Hepatocyte (in vitro differentiated cells): ENCODE results near the gene SLC36A4. TPM values are rescaled to one million over a fixed set of nuclear protein-coding genes. Genes with fewer than 3 reads are reported as not detected.

Experiments
- DNase-seq: peaks from one replicate; pipeline ENCODE4 v3.0.0-alpha.2; 2016; ENCODE audit warnings: low spot score
- H2AFZ ChIP-seq: fragments of 200-600 bp; sonication (generic); 2 replicates; pipeline ENCODE4 v1.6.0; 2016; ENCODE audit warnings: antibody characterized with exemption, mild to moderate bottlenecking
- H3K27ac ChIP-seq: fragments of 200-600 bp; sonication (generic); 2 replicates; pipeline ENCODE4 v1.5.1; 2016; ENCODE audit warnings: mild to moderate bottlenecking
- H3K27me3 ChIP-seq: fragments of 200-600 bp; sonication (generic); 2 replicates; pipeline ENCODE4 v1.6.1; 2016
- H3K36me3 ChIP-seq: fragments of 200-600 bp; sonication (generic); replicated peaks from 2 replicates; pipeline ENCODE4 v1.5.1; 2016; ENCODE audit warnings: low read depth; ENCODE audit not compliant: insufficient read depth
- H3K4me1 ChIP-seq: fragments of 200-600 bp; sonication (generic); 2 replicates; pipeline ENCODE4 v1.5.1; 2016; ENCODE audit warnings: mild to moderate bottlenecking, moderate library complexity; ENCODE audit not compliant: insufficient read depth
- H3K4me2 ChIP-seq: fragments of 200-600 bp; sonication (generic); 2 replicates; pipeline ENCODE4 v1.6.0; 2016
- H3K4me3 ChIP-seq: fragments of 200-600 bp; sonication (generic); 2 replicates; pipeline ENCODE4 v1.5.1; 2016; ENCODE audit warnings: mild to moderate bottlenecking
- H3K79me2 ChIP-seq: fragments of 200-600 bp; sonication (generic); 2 replicates; pipeline ENCODE4 v1.6.0; 2017; ENCODE audit warnings: mild to moderate bottlenecking
- H3K9me2 ChIP-seq: fragments of 200-600 bp; sonication (generic); replicated peaks from 2 replicates; pipeline ENCODE4 v1.6.0; 2017; ENCODE audit warnings: mild to moderate bottlenecking; ENCODE audit not compliant: insufficient read depth
- H3K9me3 ChIP-seq: fragments of 200-600 bp; sonication (generic); 2 replicates; pipeline ENCODE4 v1.5.1; 2016; ENCODE audit warnings: low read depth, mild to moderate bottlenecking
- H4K20me1 ChIP-seq: fragments of 200-600 bp; sonication (generic); 2 replicates; pipeline ENCODE4 v1.6.0; 2016; ENCODE audit warnings: mild to moderate bottlenecking; ENCODE audit not compliant: insufficient read depth, poor library complexity, severe bottlenecking
- EZH2 ChIP-seq: fragments of 200-600 bp; sonication (generic); IDR thresholded peaks from 2 replicates; pipeline ENCODE4 v1.6.1; 2016; ENCODE audit warnings: antibody characterized with exemption, mild to moderate bottlenecking, borderline replicate concordance
- EZH2phosphoT487 ChIP-seq: fragments of 200-600 bp; sonication (generic); IDR thresholded peaks from one replicate; pipeline ENCODE4 v1.6.1; 2018; ENCODE audit warnings: antibody characterized with exemption, mild to moderate bottlenecking, low read depth, moderate library complexity; ENCODE audit not compliant: unreplicated experiment, severe bottlenecking
- WGBS: methylation state at CpG from one replicate; pipeline ENCODE4 v1.1.6; 2016; ENCODE audit warnings: low lambda C conversion rate; ENCODE audit errors: missing lambda C conversion rate; 5-methylcytosine and 5-hydroxymethylcytosine counted together
- polyA plus RNA-seq: library from polyadenylated mRNA; unstranded; fragments of >200 nt; fragmentation: Nextera tagmentation; extraction: Ambion mirVana; gene quantifications from 2 replicates; pipeline ENCODE4 v1.2.1, GENCODE V29; 2016
- total RNA-seq: library from RNA; depleted of rRNA; stranded (reverse); fragments of >200 nt; gene quantifications from 2 replicates; pipeline ENCODE4 v1.2.3, GENCODE V29; 2014
- TF ChIP-seq, protein P1 (sequence below): fragments of 200-600 bp; sonication (generic); IDR thresholded peaks from 2 replicates; pipeline ENCODE4 v1.5.1; 2016; ENCODE audit warnings: antibody characterized with exemption, mild to moderate bottlenecking; ENCODE audit not compliant: poor library complexity

The SLC36A4 gene
- total and polyA plus RNA-seq, 2 experiments from 2014 or later, result 17.6 to 18.4 TPM

DNA sequence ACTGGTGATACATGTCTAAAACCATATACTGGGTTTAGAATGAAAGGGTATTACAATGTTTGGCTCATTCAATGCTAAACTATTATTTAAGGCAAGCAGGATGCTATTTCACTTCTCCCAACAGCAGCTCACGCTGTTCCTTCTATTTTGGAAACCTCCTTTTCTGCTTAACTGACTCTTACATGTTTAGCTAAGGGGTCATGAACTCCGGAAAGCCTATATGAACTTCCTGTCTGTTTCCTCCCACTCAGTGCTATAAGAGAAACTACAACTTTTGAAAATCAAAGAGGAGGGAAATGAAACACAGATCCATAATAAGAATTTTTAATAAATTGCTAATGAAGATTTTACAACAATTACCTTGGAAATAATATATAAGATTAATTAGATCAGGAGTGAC, 30.9 kb downstream of the SLC36A4 start:
- TF ChIP-seq EZH2 (no peak), EZH2phosphoT487 (no peak)
- TF ChIP-seq, protein P1, sequence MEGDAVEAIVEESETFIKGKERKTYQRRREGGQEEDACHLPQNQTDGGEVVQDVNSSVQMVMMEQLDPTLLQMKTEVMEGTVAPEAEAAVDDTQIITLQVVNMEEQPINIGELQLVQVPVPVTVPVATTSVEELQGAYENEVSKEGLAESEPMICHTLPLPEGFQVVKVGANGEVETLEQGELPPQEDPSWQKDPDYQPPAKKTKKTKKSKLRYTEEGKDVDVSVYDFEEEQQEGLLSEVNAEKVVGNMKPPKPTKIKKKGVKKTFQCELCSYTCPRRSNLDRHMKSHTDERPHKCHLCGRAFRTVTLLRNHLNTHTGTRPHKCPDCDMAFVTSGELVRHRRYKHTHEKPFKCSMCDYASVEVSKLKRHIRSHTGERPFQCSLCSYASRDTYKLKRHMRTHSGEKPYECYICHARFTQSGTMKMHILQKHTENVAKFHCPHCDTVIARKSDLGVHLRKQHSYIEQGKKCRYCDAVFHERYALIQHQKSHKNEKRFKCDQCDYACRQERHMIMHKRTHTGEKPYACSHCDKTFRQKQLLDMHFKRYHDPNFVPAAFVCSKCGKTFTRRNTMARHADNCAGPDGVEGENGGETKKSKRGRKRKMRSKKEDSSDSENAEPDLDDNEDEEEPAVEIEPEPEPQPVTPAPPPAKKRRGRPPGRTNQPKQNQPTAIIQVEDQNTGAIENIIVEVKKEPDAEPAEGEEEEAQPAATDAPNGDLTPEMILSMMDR, result no peak
- no peak overlapping the region for H3K27ac ChIP-seq

DNA sequence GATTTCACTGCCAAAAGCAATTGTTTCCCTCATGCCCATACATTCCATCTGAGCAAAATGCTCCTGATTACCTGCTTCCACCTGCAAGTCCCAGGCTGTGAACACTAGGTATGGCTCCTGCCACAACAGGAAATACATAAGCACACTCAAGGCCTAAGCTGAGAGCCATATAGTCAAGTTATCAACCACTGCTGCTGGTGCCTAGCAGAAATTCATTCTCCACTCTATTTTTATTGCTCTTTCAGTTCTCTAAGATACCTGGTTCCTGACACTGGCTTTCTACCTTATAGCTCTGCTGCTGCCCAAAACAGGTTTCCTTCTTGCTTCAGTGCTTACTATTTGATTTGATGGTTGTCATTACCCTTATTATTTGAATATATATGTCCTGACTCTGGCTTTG, 31.6 kb downstream of the SLC36A4 start:
- Histone ChIP-seq H3K4me1 (no peaks in the 10 kb centered on the region), H3K4me2 (no peak overlapping the region), H3K79me2 (no peaks in the 10 kb centered on the region), H3K4me3 (no peak overlapping the region), H3K36me3 (no peaks in the 10 kb centered on the region), H2AFZ (no peak overlapping the region), H3K27me3 (no peaks in the 10 kb centered on the region), H4K20me1 (no peaks in the 10 kb centered on the region), H3K9me2 (no peaks in the 10 kb centered on the region), H3K27ac (no peak overlapping the region), H3K9me3 (no peaks in the 10 kb centered on the region)
- DNase-seq, result no peak
- TF ChIP-seq EZH2phosphoT487, result no peak
- no peak for TF ChIP-seq EZH2
- TF ChIP-seq, protein P1, result no peak

More for the DNA sequence above, 30.9 kb downstream of the SLC36A4 start:
- no peaks in the 10 kb centered on the region for H4K20me1 ChIP-seq
- no peaks in the 10 kb centered on the region for H3K36me3 ChIP-seq
- H3K4me3 ChIP-seq, result no peak overlapping the region
- H3K4me2 ChIP-seq, result no peak overlapping the region
- no peaks in the 10 kb centered on the region for H3K9me3 ChIP-seq
- no peak for DNase-seq
- no peaks in the 10 kb centered on the region for H3K4me1 ChIP-seq
- no peaks in the 10 kb centered on the region for H3K79me2 ChIP-seq
- no peak overlapping the region for H2AFZ ChIP-seq
- H3K9me2 ChIP-seq, result no peaks in the 10 kb centered on the region
- no peaks in the 10 kb centered on the region for H3K27me3 ChIP-seq
- WGBS, result 87% methylated on average over 2 of the region's 2 CpGs

DNA sequence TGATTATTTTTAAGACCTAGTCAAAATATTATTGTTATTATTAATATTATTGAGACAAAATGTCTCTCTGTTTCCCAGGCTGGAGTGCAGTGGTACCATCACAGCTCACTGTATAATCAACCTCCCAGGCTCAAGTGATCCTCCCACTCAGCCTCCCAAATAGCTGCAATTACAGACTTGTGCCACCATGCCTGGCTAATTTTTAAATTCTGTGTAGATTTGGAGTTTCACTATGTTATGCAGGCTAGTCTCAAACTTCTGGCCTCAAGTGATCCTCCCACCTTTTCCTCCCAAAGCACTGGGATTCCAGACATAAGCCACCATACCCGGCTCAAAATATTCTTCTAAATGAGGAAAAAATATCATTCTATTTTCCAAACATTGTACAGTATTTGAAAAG, 37.0 kb downstream of the SLC36A4 start:
- Histone ChIP-seq H3K4me1 (no peaks in the 10 kb centered on the region), H3K4me3 (no peak overlapping the region), H2AFZ (no peak overlapping the region), H3K27ac (no peak overlapping the region), H3K9me2 (no peaks in the 10 kb centered on the region), H3K27me3 (no peaks in the 10 kb centered on the region), H3K36me3 (peaks cover 3% of the 10 kb centered on the region), H4K20me1 (no peaks in the 10 kb centered on the region), H3K9me3 (no peaks in the 10 kb centered on the region), H3K4me2 (no peak overlapping the region), H3K79me2 (no peaks in the 10 kb centered on the region)
- WGBS, result 97% methylated on average over 1 of the region's 1 CpG
- no peak for DNase-seq
- TF ChIP-seq EZH2phosphoT487, result no peak

DNA sequence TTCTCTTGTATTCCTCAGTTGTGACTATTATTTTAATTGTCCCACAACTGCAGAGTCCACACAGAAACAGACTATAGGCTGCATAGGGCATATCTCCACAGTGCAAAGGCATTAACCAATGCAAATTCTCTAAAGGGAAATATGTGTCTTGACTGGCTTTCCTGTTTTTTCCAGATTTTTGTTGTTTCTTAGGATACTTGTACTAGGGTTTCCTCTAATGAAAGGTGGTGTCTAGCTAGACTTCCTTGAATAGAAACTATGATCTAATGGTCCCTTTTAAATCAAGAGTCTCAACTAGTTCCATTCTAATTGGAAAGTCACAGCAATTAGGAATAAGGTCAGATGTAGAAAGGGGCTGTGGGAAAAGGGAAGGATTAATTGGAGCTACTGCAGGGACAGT, 37.6 kb downstream of the SLC36A4 start:
- H3K27ac ChIP-seq, result no peak overlapping the region
- no peaks in the 10 kb centered on the region for H3K4me1 ChIP-seq
- no peak for TF ChIP-seq EZH2phosphoT487
- TF ChIP-seq EZH2, result no peak
- TF ChIP-seq, protein P1, result no peak
- H3K9me3 ChIP-seq, result no peaks in the 10 kb centered on the region
- H3K36me3 ChIP-seq, result peaks cover 3% of the 10 kb centered on the region
- no peaks in the 10 kb centered on the region for H3K79me2 ChIP-seq
- no peak for DNase-seq
- H2AFZ ChIP-seq, result no peak overlapping the region
- H3K4me2 ChIP-seq, result no peak overlapping the region
- H4K20me1 ChIP-seq, result no peaks in the 10 kb centered on the region
- no peaks in the 10 kb centered on the region for H3K27me3 ChIP-seq
- H3K9me2 ChIP-seq, result no peaks in the 10 kb centered on the region
- no peak overlapping the region for H3K4me3 ChIP-seq
